Astrocyte (in vitro differentiated cells and primary cell): ENCODE results near the gene ADAMTS19.
"Not testable (repeated sequence)": the region's sequence is repeated elsewhere in the genome, so short reads cannot be mapped to it uniquely, and the experiment has no call there.

Experiments
- CTCF ChIP-seq: IDR thresholded peaks from 2 replicates; pipeline ENCODE4 v1.5.1; 2011; ENCODE audit warnings: low read depth, mild to moderate bottlenecking, inconsistent platforms, low read length, moderate library complexity; ENCODE audit not compliant: insufficient read depth
- EZH2 ChIP-seq: IDR thresholded peaks from 2 replicates; pipeline ENCODE4 v1.6.1; 2012; ENCODE audit warnings: mild to moderate bottlenecking, low read length, inconsistent platforms; ENCODE audit not compliant: insufficient read depth

- not testable (repeated sequence) for TF ChIP-seq CTCF, EZH2
Measured at GRCh38 chr5:129637501-129637900, 177.4 kb downstream of the ADAMTS19 start.
